ENCODE results near the gene DIAPH1.

DIAPH1 gene

DNA sequence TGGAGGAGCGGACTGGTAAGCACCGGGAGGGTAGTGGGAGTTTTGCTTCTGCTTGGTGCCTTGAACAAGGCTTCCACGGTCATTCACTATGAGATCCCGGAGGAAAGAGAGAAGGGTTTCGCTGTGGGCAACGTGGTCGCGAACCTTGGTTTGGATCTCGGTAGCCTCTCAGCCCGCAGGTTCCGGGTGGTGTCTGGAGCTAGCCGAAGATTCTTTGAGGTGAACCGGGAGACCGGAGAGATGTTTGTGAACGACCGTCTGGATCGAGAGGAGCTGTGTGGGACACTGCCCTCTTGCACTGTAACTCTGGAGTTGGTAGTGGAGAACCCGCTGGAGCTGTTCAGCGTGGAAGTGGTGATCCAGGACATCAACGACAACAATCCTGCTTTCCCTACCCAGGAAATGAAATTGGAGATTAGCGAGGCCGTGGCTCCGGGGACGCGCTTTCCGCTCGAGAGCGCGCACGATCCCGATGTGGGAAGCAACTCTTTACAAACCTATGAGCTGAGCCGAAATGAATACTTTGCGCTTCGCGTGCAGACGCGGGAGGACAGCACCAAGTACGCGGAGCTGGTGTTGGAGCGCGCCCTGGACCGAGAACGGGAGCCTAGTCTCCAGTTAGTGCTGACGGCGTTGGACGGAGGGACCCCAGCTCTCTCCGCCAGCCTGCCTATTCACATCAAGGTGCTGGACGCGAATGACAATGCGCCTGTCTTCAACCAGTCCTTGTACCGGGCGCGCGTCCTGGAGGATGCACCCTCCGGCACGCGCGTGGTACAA is 142.5 kb downstream of the DIAPH1 start:
- DNase-seq: no peak

DNA sequence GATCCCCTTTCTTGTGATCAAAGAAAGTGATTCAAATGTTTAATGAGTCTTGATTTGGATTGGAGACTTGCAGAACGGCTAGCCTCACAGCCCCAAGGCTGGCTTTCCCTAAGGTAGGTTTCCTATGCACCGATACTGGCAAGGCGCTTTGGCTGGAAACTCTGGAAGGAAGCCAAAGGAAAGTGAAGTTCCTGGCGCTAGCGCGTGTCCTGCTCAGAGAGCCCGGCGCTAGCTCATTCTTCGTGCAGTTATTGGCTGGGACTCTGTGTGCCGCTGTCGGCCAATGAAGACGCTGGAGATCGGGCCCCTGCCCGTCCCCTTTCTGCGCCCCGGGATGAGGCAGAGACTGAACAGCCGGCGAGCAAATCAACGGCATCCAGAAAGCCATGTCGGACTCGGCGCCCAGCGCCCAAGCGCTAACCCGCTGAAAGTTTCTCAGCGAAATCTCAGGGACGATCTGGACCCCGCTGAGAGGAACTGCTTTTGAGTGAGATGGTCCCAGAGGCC is 143.1 kb downstream of the DIAPH1 start, which contains the start of gene PCDHGC3:
TSS of gene PCDHGC3 (plus strand) at position 342 of the 507 bp plus-strand sequence. CDS start at position 493, 151 bp downstream.
- DNase-seq: peak; percentile 16 to 20

DNA sequence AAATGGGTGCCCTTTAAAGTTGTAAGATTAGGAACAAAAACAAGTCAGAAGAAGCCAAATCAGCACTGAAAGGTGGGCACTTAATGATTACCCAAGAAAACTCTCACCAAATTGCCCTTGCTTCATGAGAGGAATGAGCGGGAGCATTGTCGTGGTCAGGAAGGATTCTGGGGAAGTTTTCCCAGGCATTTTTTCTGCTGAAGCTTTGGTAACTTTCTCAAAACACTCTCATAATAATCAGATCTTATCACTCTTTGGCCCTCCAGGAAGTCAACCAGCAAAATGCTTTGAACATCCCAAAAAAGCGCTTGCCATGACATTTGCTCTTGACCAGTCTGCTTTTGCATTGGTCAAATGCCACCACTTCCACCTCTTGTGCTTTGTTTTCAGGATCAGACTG is 153.4 kb downstream of the DIAPH1 start:
- no peak for DNase-seq
